Measurements from ENCODE around the gene SMARCB1. TPM values are rescaled to one million over a fixed set of nuclear protein-coding genes. Genes with fewer than 3 reads are reported as not detected.

SMARCB1 gene
- total RNA-seq, 4 donors from 2014 or later, result 39.1 to 64.4 (median 51.6) TPM

GRCh38 chr22:23772649-23773473 lies 13.9 kb upstream of the SMARCB1 start, which contains the start of gene MMP11:
Gene MMP11, plus strand, starts transcription at chr22:23772849. Its CDS starts 22 bp downstream, at chr22:23772871.
- H3K9me3 ChIP-seq, result no peaks in the 10 kb centered on the region
- DNase-seq, result peak; percentile 59 to 63
- peak within 1 kb of the TSS; percentile 11 to 45 for H3K4me3 ChIP-seq
- peak within 1 kb of the TSS; percentile 49 to 56 for H3K27ac ChIP-seq
- H3K36me3 ChIP-seq, result no peaks in the 10 kb centered on the region
- peak in 1 of 2 donors; percentile 39 for TF ChIP-seq POLR2A (IDR thresholded peaks at IDR 0.05)
- TF ChIP-seq CTCF (IDR thresholded peaks at IDR 0.05), result peak in 2 of 4 experiments; percentile 23 to 27
- intact Hi-C loops (cut with DNase I; ENCODE audit: low total_unique reads), result no loop called here
- no peaks in the 10 kb centered on the region for H3K4me1 ChIP-seq
- no peaks in the 10 kb centered on the region for H3K27me3 ChIP-seq

- no peaks in the 10 kb centered on the region for H3K27me3 ChIP-seq
- DNase-seq, result no peak
- no peaks in the 10 kb centered on the region for H3K4me1 ChIP-seq
- no peaks in the 10 kb centered on the region for H3K36me3 ChIP-seq
- peak overlapping the region in 1 of 2 donors; percentile 45 for H3K4me3 ChIP-seq
- no peak for TF ChIP-seq POLR2A (IDR thresholded peaks at IDR 0.05)
- no peak for TF ChIP-seq CTCF (IDR thresholded peaks at IDR 0.05)
- intact Hi-C loops (cut with DNase I; ENCODE audit: low total_unique reads), result no loop called here
- H3K27ac ChIP-seq, result peak overlapping the region in 1 of 2 donors; percentile 56
- no peaks in the 10 kb centered on the region for H3K9me3 ChIP-seq
Measured at GRCh38 chr22:23773483-23774113, 13.2 kb upstream of the SMARCB1 start.

GRCh38 chr22:23774114-23774921 lies 12.4 kb upstream of the SMARCB1 start:
- TF ChIP-seq CTCF (IDR thresholded peaks at IDR 0.05) (no peak), POLR2A (IDR thresholded peaks at IDR 0.05) (no peak)
- Histone ChIP-seq H3K36me3 (no peaks in the 10 kb centered on the region), H3K27me3 (no peaks in the 10 kb centered on the region), H3K4me1 (no peaks in the 10 kb centered on the region), H3K27ac (no peak overlapping the region), H3K9me3 (no peaks in the 10 kb centered on the region), H3K4me3 (no peak overlapping the region)
- no peak for DNase-seq
- intact Hi-C loops (cut with DNase I; ENCODE audit: low total_unique reads), result no loop called here

- Histone ChIP-seq H3K4me1 (no peaks in the 10 kb centered on the region), H3K9me3 (no peaks in the 10 kb centered on the region), H3K4me3 (no peak overlapping the region), H3K36me3 (no peaks in the 10 kb centered on the region), H3K27ac (no peak overlapping the region), H3K27me3 (no peaks in the 10 kb centered on the region)
- intact Hi-C loops (cut with DNase I; ENCODE audit: low total_unique reads), result no loop called here
- DNase-seq, result no peak
- no peak for TF ChIP-seq POLR2A (IDR thresholded peaks at IDR 0.05)
- no peak for TF ChIP-seq CTCF (IDR thresholded peaks at IDR 0.05)
Measured at GRCh38 chr22:23774922-23775436, 11.8 kb upstream of the SMARCB1 start.
